NT2/D1 (cell line): Measurements from ENCODE around the gene CSRP1.

Source experiments
- DNase-seq: peaks from one replicate; pipeline ENCODE4 v3.0.0-alpha.2; 2011; ENCODE audit warnings: low read depth, low spot score
- H3K27me3 ChIP-seq: 2 replicates; pipeline ENCODE4 v1.6.0; 2011; ENCODE audit warnings: mild to moderate bottlenecking; ENCODE audit not compliant: insufficient read length, insufficient read depth
- H3K36me3 ChIP-seq: 2 replicates; pipeline ENCODE4 v1.6.1; 2011; ENCODE audit warnings: mild to moderate bottlenecking, low read length, mixed read lengths; ENCODE audit not compliant: insufficient read depth, insufficient read length
- H3K4me1 ChIP-seq: 2 replicates; pipeline ENCODE4 v1.5.1; 2011; ENCODE audit not compliant: insufficient read depth, insufficient read length
- H3K4me3 ChIP-seq: 2 replicates; pipeline ENCODE4 v1.5.1; 2011; ENCODE audit warnings: low read depth; ENCODE audit not compliant: insufficient read length
- H3K9ac ChIP-seq: 2 replicates; pipeline ENCODE4 v1.6.0; 2011; ENCODE audit warnings: low read depth; ENCODE audit not compliant: insufficient read length
- H3K9me3 ChIP-seq: 2 replicates; pipeline ENCODE4 v1.5.1; 2011; ENCODE audit warnings: mild to moderate bottlenecking, low read length; ENCODE audit not compliant: insufficient read depth
- SUZ12 ChIP-seq: IDR thresholded peaks from 2 replicates; pipeline ENCODE4 v1.6.1; 2011; ENCODE audit not compliant: insufficient read length, insufficient read depth; ENCODE audit errors: extremely low read depth
- YY1 ChIP-seq: IDR thresholded peaks from 2 replicates; pipeline ENCODE4 v1.6.1; 2011; ENCODE audit not compliant: insufficient read length, insufficient read depth
- ZNF274 ChIP-seq: IDR thresholded peaks from 2 replicates; pipeline ENCODE4 v1.6.1; 2011; ENCODE audit warnings: mild to moderate bottlenecking, low read depth, low read length

CSRP1 gene

DNA sequence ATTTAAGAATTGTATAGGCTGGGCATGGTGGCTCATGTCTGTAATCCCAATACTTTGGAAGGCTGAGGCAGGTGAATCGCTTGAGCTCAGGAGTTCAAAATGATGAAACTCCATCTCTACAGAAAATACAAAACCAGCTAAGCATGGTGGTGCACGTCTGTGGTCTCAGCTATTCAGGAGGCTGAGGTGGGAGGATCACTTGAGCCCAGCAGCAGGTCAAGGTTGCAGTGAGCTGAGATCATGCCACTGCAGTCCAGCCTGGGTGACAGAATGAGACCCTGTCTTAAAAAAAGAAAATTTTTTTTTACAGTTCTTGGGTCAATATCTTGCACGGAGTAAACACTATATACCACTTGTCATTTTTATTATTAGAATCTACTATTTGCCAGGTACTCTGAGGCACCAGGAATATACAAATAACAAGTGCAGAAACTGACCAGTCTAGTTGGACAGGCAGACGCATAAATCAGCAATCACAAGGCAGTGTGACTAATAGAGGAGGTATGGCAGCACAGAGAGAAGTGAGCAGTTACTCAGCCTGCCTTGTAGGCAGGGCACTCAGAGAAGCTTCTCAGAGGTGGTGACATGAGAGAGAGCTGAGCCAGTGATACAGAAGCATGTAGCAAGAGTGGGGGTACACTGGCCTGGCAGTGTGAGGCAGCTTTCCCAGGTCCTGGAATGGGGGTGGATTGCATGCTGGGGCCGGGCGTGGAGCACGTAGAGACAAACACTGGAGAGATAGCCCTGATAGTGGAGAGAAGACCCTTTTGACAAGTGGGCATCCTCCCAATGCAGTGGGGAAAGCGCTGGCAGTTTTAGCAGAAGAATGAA lies 45.9 kb downstream of the CSRP1 start:
- DNase-seq = no peak
- TF ChIP-seq SUZ12 = no peak
- Histone ChIP-seq H3K4me1 (peaks cover 24% of the 10 kb centered on the region), H3K9ac (no peak overlapping the region), H3K27me3 (no peaks in the 10 kb centered on the region), H3K4me3 (no peak overlapping the region), H3K9me3 (no peaks in the 10 kb centered on the region), H3K36me3 (peaks cover 20% of the 10 kb centered on the region)

GRCh38 chr1:201459775-201460174 lies 47.1 kb downstream of the CSRP1 start:
- Histone ChIP-seq H3K9ac (no peak overlapping the region), H3K4me3 (no peak overlapping the region), H3K9me3 (no peaks in the 10 kb centered on the region), H3K4me1 (peaks cover 33% of the 10 kb centered on the region), H3K36me3 (peaks cover 8% of the 10 kb centered on the region), H3K27me3 (no peaks in the 10 kb centered on the region)
- TF ChIP-seq SUZ12 (no peak), ZNF274 (no peak), YY1 (no peak)
- DNase-seq = no peak

DNA sequence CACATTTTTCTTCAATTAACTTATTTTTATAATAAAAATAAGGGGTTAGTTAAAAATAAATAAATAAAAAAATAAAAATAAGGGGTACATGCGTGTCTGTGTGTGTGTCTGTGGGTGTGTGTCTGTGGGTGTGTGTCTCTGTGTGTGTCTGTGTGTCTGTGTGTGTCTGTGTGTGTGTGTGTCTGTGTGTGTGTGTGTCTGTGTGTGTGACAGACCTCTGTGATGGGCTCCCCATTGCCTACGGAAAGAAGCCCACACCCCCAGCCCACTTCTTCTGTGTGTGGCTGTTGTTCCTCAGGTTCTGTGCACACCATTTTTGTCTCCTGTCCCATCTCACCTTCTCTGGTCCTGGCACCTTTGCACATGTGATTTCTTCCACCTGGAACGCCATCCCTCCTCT lies 47.9 kb downstream of the CSRP1 start:
- no peak for TF ChIP-seq YY1
- TF ChIP-seq SUZ12 = no peak
- no peak for TF ChIP-seq ZNF274
- no peaks in the 10 kb centered on the region for H3K9me3 ChIP-seq
- no peak overlapping the region for H3K9ac ChIP-seq
- H3K36me3 ChIP-seq = peaks cover 1% of the 10 kb centered on the region
- peaks cover 33% of the 10 kb centered on the region for H3K4me1 ChIP-seq
- DNase-seq = no peak
- H3K27me3 ChIP-seq = no peaks in the 10 kb centered on the region
- H3K4me3 ChIP-seq = no peak overlapping the region

DNA sequence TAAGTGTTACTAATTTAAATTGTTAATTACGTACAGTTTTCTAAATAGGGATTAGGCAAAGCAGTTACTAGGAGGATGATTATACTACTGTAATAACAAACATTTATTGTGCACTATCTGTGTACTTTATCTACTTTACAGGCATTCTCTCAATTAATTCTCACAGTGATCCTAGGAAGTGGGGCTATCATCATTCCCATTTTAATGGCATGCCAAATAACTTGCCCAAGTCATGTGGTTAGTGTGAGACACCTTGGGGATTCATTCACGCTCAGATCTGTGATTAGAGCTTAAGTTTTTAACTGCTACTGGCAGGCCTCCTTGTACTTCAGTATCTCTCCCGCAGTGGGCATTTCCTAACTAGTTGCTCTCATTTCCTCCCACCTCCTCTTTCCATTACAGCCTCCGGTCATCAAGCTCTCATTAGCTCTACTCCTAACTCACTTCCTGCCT lies 49.4 kb downstream of the CSRP1 start:
- Histone ChIP-seq H3K27me3 (no peaks in the 10 kb centered on the region), H3K9me3 (no peaks in the 10 kb centered on the region), H3K9ac (no peak overlapping the region), H3K4me1 (peaks cover 33% of the 10 kb centered on the region), H3K4me3 (no peak overlapping the region), H3K36me3 (no peaks in the 10 kb centered on the region)
- TF ChIP-seq YY1 (no peak), ZNF274 (no peak), SUZ12 (no peak)
- DNase-seq = no peak

DNA sequence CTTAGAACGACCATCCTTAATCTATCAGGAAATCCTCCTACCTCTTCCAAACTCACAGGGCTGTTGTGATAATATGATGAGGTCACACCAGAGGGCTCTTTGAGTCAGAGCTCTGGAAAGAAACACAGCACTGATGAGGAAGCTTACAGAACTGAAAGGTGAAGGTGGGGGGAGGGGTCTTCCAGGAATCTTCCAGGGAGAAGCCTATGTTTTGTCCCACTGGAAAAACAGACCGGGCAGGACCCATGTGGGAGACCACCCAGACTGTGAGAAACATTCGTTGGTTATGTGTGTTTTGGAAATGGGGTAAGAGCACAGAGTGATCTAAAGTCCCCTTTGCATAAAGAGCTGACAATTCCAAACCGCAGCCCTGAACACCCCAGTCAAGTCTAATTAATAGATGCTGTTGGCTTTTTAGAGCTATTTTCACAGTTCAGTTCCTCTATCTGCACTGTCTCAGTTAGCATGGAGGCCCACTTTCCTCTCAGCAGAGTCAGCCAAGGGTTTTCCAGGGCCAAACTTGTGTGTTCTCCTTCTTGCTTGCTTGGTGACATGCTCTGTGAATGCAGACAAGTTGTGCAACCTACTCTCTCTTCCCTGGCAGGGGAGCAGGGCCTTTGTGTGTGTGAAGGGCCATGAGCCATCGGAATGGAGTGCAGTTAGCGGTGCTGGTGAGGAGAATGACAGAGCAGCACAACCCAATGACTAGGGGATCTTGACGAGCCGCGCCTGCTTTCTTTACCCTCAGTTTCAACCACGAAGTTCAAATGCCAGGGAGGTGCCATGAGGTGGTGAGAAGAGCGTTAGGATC lies 50.2 kb downstream of the CSRP1 start:
- no peak for TF ChIP-seq YY1
- TF ChIP-seq SUZ12 = no peak
- no peak for TF ChIP-seq ZNF274
- Histone ChIP-seq H3K9ac (no peak overlapping the region), H3K4me1 (peaks cover 28% of the 10 kb centered on the region), H3K27me3 (no peaks in the 10 kb centered on the region), H3K36me3 (no peaks in the 10 kb centered on the region), H3K9me3 (no peaks in the 10 kb centered on the region), H3K4me3 (no peak overlapping the region)
- DNase-seq = no peak

DNA sequence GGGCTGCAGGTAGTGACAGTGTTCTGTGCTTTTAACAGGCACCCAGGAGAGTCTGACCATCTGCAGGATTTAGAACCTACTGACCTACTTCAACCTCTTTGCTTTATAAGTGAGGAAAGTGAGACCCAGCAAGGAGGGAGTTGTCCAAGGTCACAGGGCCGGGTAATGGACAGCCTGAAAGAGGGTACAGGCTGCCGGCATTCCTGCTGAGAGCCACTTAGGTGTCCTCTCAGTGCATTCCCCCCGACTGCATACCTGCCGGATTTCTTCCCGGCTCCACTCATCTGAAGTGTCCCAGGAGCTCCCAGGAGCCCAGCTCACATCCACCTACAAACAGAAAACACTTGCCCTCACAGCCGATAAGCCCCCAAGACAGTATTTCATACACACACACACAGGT lies 51.8 kb downstream of the CSRP1 start:
- Histone ChIP-seq H3K4me1 (peaks cover 25% of the 10 kb centered on the region), H3K4me3 (no peak overlapping the region), H3K27me3 (no peaks in the 10 kb centered on the region), H3K9ac (no peak overlapping the region), H3K9me3 (no peaks in the 10 kb centered on the region), H3K36me3 (no peaks in the 10 kb centered on the region)
- TF ChIP-seq ZNF274 (no peak), YY1 (no peak), SUZ12 (no peak)
- DNase-seq = no peak

GRCh38 chr1:201454608-201455007 lies 52.3 kb downstream of the CSRP1 start:
- Histone ChIP-seq H3K9me3 (no peaks in the 10 kb centered on the region), H3K4me3 (no peak overlapping the region), H3K27me3 (no peaks in the 10 kb centered on the region), H3K9ac (no peak overlapping the region), H3K36me3 (no peaks in the 10 kb centered on the region), H3K4me1 (peaks cover 23% of the 10 kb centered on the region)
- TF ChIP-seq YY1 (no peak), ZNF274 (no peak), SUZ12 (no peak)
- DNase-seq = no peak
